Rectal smooth muscle tissue (tissue), 1 donor: ENCODE measurements around the gene LONRF2.

ENCODE experiments used
- H3K27ac ChIP-seq: one replicate; pipeline ENCODE4 v1.7.0; 2013; ENCODE audit warnings: low read depth, low read length, inconsistent platforms
- H3K27me3 ChIP-seq: one replicate; pipeline ENCODE4 v1.7.0; 2013; ENCODE audit warnings: low read length; ENCODE audit not compliant: control insufficient read depth, insufficient read depth
- H3K36me3 ChIP-seq: one replicate; pipeline ENCODE4 v1.7.0; 2013; ENCODE audit warnings: low read length; ENCODE audit not compliant: control insufficient read depth, insufficient read depth
- H3K4me1 ChIP-seq: one replicate; pipeline ENCODE4 v1.7.0; 2013; ENCODE audit warnings: low read length; ENCODE audit not compliant: control insufficient read depth, insufficient read depth
- H3K4me3 ChIP-seq: one replicate; pipeline ENCODE4 v1.7.0; 2013; ENCODE audit warnings: low read length
- H3K9ac ChIP-seq: one replicate; pipeline ENCODE4 v1.7.0; 2013; ENCODE audit warnings: low read length

Gene LONRF2

DNA sequence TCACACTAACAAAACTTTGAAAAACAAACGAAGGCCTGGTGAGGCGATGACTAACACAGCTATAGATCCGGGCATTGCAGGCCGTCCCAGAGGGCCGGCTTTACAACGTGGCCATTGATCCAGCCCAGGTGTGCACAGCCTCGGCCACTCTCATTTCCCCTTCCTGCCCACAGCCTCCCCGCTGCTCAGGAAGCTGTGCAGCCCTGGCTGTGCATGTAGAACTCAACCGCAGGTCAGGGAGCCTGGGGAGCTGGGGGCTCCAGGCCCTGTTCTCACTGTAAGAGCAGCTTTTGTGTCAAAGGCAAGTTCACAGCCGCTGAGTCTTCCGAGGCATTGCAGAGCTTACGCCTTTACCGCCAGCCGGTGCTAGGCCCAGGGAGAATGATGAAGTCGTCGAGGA, 87.2 kb downstream of the LONRF2 start:
- Histone ChIP-seq H3K4me1 (no peaks in the 10 kb centered on the region), H3K4me3 (no peak overlapping the region), H3K27ac (no peak overlapping the region), H3K27me3 (no peaks in the 10 kb centered on the region), H3K36me3 (no peaks in the 10 kb centered on the region), H3K9ac (no peak overlapping the region)

- H3K27me3 ChIP-seq = no peaks in the 10 kb centered on the region
- H3K4me1 ChIP-seq = no peaks in the 10 kb centered on the region
- no peak overlapping the region for H3K9ac ChIP-seq
These were observed 88.2 kb downstream of the LONRF2 start for GRCh38 chr2:100234141-100234540.

DNA sequence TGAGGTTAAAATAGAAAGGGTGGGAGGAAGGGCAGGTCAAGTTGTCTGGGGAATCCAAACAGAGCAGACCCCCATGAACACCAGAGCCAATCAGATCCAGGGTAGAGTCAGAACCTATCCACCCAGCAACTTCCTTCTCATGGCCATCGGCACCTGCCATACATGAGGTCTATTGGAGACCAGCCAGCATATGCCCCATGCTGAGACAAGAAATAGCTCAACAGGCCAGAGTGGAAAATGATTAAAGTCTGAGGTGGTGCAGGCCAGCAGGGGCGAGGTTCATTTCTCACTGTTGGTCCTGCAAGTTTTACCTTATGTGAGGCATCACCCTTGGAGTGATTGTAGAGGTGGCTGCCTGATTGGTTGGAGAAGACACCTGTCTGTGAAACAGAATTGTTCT, 89.2 kb downstream of the LONRF2 start:
- H3K27me3 ChIP-seq = no peaks in the 10 kb centered on the region
- H3K36me3 ChIP-seq = no peaks in the 10 kb centered on the region
- H3K4me3 ChIP-seq = no peak overlapping the region
- no peak overlapping the region for H3K9ac ChIP-seq
- H3K4me1 ChIP-seq = no peaks in the 10 kb centered on the region
- H3K27ac ChIP-seq = no peak overlapping the region

More at GRCh38 chr2:100234141-100234540, 88.2 kb downstream of the LONRF2 start:
- no peaks in the 10 kb centered on the region for H3K36me3 ChIP-seq
- H3K27ac ChIP-seq = no peak overlapping the region
- no peak overlapping the region for H3K4me3 ChIP-seq

- no peak overlapping the region for H3K9ac ChIP-seq
- no peaks in the 10 kb centered on the region for H3K36me3 ChIP-seq
- no peak overlapping the region for H3K4me3 ChIP-seq
- no peaks in the 10 kb centered on the region for H3K27me3 ChIP-seq
- no peak overlapping the region for H3K27ac ChIP-seq
- H3K4me1 ChIP-seq = no peaks in the 10 kb centered on the region
These were observed 91.5 kb downstream of the LONRF2 start for GRCh38 chr2:100230754-100231153.

DNA sequence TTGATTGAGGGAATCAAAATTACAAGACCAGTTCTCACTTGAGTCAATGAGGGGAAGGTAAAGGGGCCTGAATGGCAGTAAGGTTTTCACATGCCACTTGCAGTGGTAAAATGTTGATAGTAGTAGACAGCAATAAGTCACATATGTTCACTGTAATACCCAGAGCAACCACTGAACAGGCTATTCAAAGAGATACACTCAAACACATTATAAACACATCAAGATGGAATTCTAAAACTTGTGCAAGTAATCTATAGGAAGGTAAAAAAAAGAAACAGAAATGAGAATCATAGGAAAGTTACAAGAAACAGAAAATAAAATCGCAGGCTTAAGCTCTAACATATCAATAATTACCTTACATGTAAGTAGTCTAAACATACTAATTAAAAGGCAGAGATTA, 93.3 kb downstream of the LONRF2 start:
- no peaks in the 10 kb centered on the region for H3K36me3 ChIP-seq
- H3K27ac ChIP-seq = no peak overlapping the region
- H3K4me3 ChIP-seq = no peak overlapping the region
- H3K4me1 ChIP-seq = no peaks in the 10 kb centered on the region
- no peak overlapping the region for H3K9ac ChIP-seq
- H3K27me3 ChIP-seq = no peaks in the 10 kb centered on the region

DNA sequence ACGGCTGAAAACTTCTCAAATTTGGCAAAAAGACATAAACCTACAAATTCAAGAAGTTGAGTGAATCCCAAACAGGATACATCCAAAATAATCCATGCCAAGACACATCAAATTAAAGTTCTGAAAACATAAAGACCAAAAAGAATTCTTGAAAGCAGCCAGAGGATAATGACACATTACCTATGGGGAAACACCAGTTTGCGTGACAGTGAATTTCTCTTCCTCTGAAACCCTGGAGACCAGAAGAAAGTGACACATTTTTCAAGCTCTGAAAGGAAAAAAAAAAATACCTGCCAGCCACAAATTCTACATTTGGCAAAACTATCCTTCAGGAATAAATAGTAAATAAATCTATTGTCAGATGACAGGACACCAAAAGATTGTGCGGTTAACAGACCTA, 93.9 kb downstream of the LONRF2 start:
- Histone ChIP-seq H3K9ac (no peak overlapping the region), H3K27me3 (no peaks in the 10 kb centered on the region), H3K27ac (no peak overlapping the region), H3K4me3 (no peak overlapping the region), H3K36me3 (no peaks in the 10 kb centered on the region), H3K4me1 (no peaks in the 10 kb centered on the region)

- Histone ChIP-seq H3K9ac (no peak overlapping the region), H3K27me3 (no peaks in the 10 kb centered on the region), H3K27ac (no peak overlapping the region), H3K4me3 (no peak overlapping the region), H3K4me1 (no peaks in the 10 kb centered on the region), H3K36me3 (no peaks in the 10 kb centered on the region)
These were observed 97.2 kb downstream of the LONRF2 start for GRCh38 chr2:100224988-100225710.

DNA sequence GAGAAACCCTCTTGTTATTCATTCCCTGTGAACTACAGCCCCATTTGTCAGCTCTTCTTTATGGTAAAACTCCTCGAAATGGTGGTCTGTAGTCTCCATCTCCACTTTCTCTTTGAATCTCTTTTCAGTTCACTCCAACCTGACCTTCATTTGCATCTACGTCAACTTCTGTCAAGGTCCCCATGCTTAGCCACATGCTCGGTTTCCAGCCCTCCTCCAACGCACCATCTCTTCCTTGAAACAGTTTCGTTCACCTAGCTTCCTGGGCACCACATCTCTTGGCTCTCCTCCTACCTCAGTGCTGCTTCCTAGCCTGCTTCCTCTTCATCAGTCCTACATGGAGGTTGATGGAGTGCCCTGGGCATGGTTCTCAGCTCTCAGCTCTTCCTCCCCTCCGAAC, 98.8 kb downstream of the LONRF2 start:
- Histone ChIP-seq H3K4me3 (no peak overlapping the region), H3K9ac (no peak overlapping the region), H3K27me3 (no peaks in the 10 kb centered on the region), H3K36me3 (no peaks in the 10 kb centered on the region), H3K4me1 (no peaks in the 10 kb centered on the region), H3K27ac (no peak overlapping the region)
